T-cell (primary cell): ENCODE measurements around the gene FASN. TPM values are rescaled to one million over a fixed set of nuclear protein-coding genes. Genes with fewer than 3 reads are reported as not detected.

ENCODE experiments used
- ATAC-seq, 4 experiments: fragments of 200-7000 bp in 3 of 4; fragments of 150-1000 bp in 1 of 4; cut with Tn5 transposase; replicated peaks in 1 of 4; 1 replicate in 3 of 4; 2 replicates in 1 of 4; pipeline ENCODE4 v1.10.0; 2021; ENCODE audit warnings: moderate library complexity in 3 of 4, mild to moderate bottlenecking in 2 of 4, moderate number of reproducible peaks in 1 of 4
- CTCF ChIA-PET, 2 donors: fragments of 300-600 bp; sonication (Branson Sonifier 250); formaldehyde crosslinking; loops; one replicate each; lab custom pipeline; 2022; ENCODE audit warnings: antibody characterized with exemption in 2 of 2; lab: Charles Lee
- POLR2A ChIA-PET, 2 donors: fragments of 300-600 bp; sonication (Branson Sonifier 250); formaldehyde crosslinking; loops; one replicate each; lab custom pipeline; 2022; ENCODE audit warnings: antibody characterized with exemption in 2 of 2; lab: Charles Lee
- DNase-seq, 35 experiments: peaks; one replicate each; pipeline versions ENCODE4 v3.0.0 to v3.0.0-alpha.2; 2013 to 2023
- H3K27ac ChIP-seq: one replicate; pipeline ENCODE4 v1.5.1; 2013; ENCODE audit warnings: low read length
- H3K27me3 ChIP-seq, 2 experiments: replicated peaks in 1 of 2; 1 replicate in 1 of 2; 2 replicates in 1 of 2; pipeline versions ENCODE4 v1.6.1 to v1.7.0; 2013; ENCODE audit warnings: low read length in 1 of 2, mixed read lengths in 1 of 2; ENCODE audit not compliant: control insufficient read depth in 2 of 2, insufficient read depth in 2 of 2; ENCODE audit errors: extremely low read depth in 1 of 2
- H3K36me3 ChIP-seq, 2 donors: 1 replicate in 1 of 2; 2 replicates in 1 of 2; pipeline versions ENCODE4 v1.6.1 to v1.7.0; 2013; ENCODE audit warnings: low read length in 1 of 2; ENCODE audit not compliant: control insufficient read depth in 2 of 2, insufficient read depth in 1 of 2; ENCODE audit errors: extremely low read depth in 1 of 2
- H3K4me1 ChIP-seq, 2 experiments: 1 replicate in 1 of 2; 2 replicates in 1 of 2; pipeline versions ENCODE4 v1.6.1 to v1.7.0; 2013; ENCODE audit warnings: low read length in 2 of 2, mixed read lengths in 1 of 2; ENCODE audit not compliant: insufficient read depth in 2 of 2, control insufficient read depth in 1 of 2; ENCODE audit errors: extremely low read depth in 1 of 2
- H3K4me3 ChIP-seq, 2 donors: 1 replicate in 1 of 2; 2 replicates in 1 of 2; pipeline versions ENCODE4 v1.5.1 to v1.7.0; 2013; ENCODE audit warnings: mild to moderate bottlenecking in 2 of 2, low read length in 1 of 2, moderate library complexity in 1 of 2; ENCODE audit not compliant: control insufficient read depth in 1 of 2; ENCODE audit errors: extremely low read depth in 1 of 2
- H3K9me3 ChIP-seq: 2 replicates; pipeline ENCODE4 v1.7.0; 2013
- H3K27ac Mint-ChIP-seq, 2 donors: one replicate each; pipeline ENCODE4 v1.8.0; 2020 to 2021; ENCODE audit warnings: mild to moderate bottlenecking in 2 of 2, mixed read lengths in 2 of 2
- H3K27me3 Mint-ChIP-seq, 2 donors: one replicate each; pipeline ENCODE4 v1.8.0; 2021 to 2022; ENCODE audit warnings: mixed read lengths in 2 of 2
- H3K36me3 Mint-ChIP-seq: one replicate; pipeline ENCODE4 v1.8.0; 2021; ENCODE audit warnings: mixed read lengths
- H3K4me1 Mint-ChIP-seq, 3 donors: one replicate each; pipeline ENCODE4 v1.8.0; 2020 to 2022; ENCODE audit warnings: mixed read lengths in 3 of 3, mild to moderate bottlenecking in 1 of 3
- H3K4me3 Mint-ChIP-seq, 3 donors: one replicate each; pipeline ENCODE4 v1.8.0; 2020 to 2022; ENCODE audit warnings: mild to moderate bottlenecking in 3 of 3, mixed read lengths in 3 of 3, moderate library complexity in 3 of 3
- H3K9me3 Mint-ChIP-seq, 3 donors: one replicate each; pipeline ENCODE4 v1.8.0; 2020 to 2022; ENCODE audit warnings: mixed read lengths in 3 of 3
- WGBS: methylation state at CpG from one replicate; pipeline ENCODE4 v1.1.5; 2013; ENCODE audit warnings: missing lambda C conversion rate; ENCODE audit not compliant: insufficient coverage; 5-methylcytosine and 5-hydroxymethylcytosine counted together
- total RNA-seq, 35 experiments: library from RNA in 6 of 35; stranded (reverse) in 6 of 35; fragments of 120-200 nt in 1 of 35; gene quantifications; one replicate each; pipeline versions ENCODE4 v1.2.1 to v1.2.4 and lab custom pipeline; 2013 to 2026

The FASN gene
- total RNA-seq, 5 donors from 2014 or later (not counting 1 experiment from before 2014, with no cell fraction given) = 48.2 to 144 (median 52.5) TPM

DNA sequence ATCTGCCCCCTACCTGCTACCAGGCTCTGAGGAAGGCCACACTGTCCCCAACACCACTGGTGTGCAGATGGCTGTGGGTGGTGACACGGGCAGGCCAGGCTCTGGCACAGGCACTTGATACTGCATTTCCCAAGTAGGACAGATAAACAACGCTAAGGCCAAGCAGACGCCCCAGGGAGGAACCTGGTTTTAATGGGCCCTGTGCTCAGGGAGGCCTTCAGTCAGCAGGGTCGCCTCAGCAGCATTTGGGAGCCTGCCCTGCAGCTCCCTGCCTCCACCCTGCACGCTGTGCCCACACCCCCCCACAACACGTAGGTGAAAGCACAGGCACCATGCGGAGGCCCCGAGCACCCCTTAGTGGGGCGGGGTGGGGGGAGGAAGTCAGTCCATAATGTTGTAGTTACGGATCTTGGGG lies 3.3 kb upstream of the FASN start:
- POLR2A ChIA-PET = no interaction called here
- H3K27ac Mint-ChIP-seq = no peak overlapping the region
- Histone ChIP-seq H3K9me3 (no peaks in the 10 kb centered on the region), H3K4me1 (peaks cover 18 to 37% of the 10 kb centered on the region in 2 experiments), H3K27ac (no peak overlapping the region), H3K36me3 (peaks cover 0 to 11% of the 10 kb centered on the region in 2 donors), H3K27me3 (no peaks in the 10 kb centered on the region), H3K4me3 (no peak overlapping the region)
- CTCF ChIA-PET = interaction anchor here in 1 of 2 donors (0.5 to 0.6 kb wide), 2 partner anchors 23 to 394 kb away, joined by 4 read pairs; no protein-coding TSS in a partner anchor
- H3K4me3 Mint-ChIP-seq = no peak overlapping the region
- H3K36me3 Mint-ChIP-seq = no peaks in the 10 kb centered on the region
- WGBS = 93% methylated on average over 2 of the region's 10 CpGs
- H3K4me1 Mint-ChIP-seq = peaks cover 18 to 23% (median 20%) of the 10 kb centered on the region in 3 donors
- H3K9me3 Mint-ChIP-seq = no peaks in the 10 kb centered on the region
- DNase-seq (no peak), ATAC-seq (no peak)
- H3K27me3 Mint-ChIP-seq = no peaks in the 10 kb centered on the region

DNA sequence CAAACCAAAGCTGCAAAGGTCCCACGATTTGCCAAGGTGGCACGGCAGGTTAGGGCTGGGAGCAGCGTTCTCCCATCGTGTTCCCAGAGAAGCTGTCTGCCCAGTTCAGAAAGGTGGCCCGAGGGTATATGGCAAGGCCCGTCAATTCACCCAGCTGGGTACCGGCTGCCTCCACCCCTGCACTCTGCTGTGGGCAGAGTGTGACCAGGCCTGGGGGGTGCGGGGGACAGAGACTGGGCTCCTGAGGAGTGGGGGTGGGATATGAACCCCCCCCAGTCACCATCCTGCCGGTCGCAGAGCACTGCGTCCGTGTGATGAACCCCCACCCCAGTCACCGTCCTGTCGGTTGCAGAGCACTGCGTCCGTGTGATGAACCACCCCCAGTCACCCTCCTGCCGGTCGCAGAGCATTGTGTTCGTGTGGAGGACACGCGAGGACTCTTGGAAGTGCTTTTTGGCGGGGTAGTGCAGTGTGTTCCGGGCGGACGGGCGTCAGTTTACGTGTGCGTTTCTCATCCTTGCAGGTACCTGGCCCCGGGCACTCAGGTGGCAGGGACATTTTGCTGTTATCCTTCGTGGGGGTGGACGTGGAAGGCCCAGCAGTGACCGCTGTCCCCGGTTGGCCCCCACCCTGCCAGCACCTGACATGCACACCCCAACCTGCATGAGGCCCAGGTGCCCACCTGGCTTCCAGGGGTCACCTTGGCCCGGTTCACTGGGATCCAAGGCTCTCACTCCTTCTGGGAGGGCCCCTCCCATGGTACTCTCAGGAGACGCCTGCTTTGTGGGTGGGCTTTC lies 2.7 kb upstream of the FASN start:
- no peaks in the 10 kb centered on the region for H3K27me3 Mint-ChIP-seq
- no peaks in the 10 kb centered on the region for H3K9me3 ChIP-seq
- no peak overlapping the region for H3K27ac ChIP-seq
- ATAC-seq = no peak
- ChIA-PET POLR2A (interaction anchor here in 1 of 2 donors (0.8 kb wide), 1 partner anchor 21 kb away, joined by 3 read pairs; no protein-coding TSS in a partner anchor), CTCF (no interaction called here)
- peaks cover 13 to 36% of the 10 kb centered on the region in 2 experiments for H3K4me1 ChIP-seq
- WGBS = 94% methylated on average over 30 of the region's 35 CpGs
- peaks cover 14 to 22% (median 17%) of the 10 kb centered on the region in 3 donors for H3K4me1 Mint-ChIP-seq
- H3K9me3 Mint-ChIP-seq = no peaks in the 10 kb centered on the region
- no peak overlapping the region for H3K27ac Mint-ChIP-seq
- H3K4me3 ChIP-seq = no peak overlapping the region
- no peak for DNase-seq
- no peaks in the 10 kb centered on the region for H3K27me3 ChIP-seq
- H3K36me3 ChIP-seq = peaks cover 4 to 16% of the 10 kb centered on the region in 2 donors
- H3K4me3 Mint-ChIP-seq = peak overlapping the region; percentile 69 to 79 (median 71)
- H3K36me3 Mint-ChIP-seq = no peaks in the 10 kb centered on the region

DNA sequence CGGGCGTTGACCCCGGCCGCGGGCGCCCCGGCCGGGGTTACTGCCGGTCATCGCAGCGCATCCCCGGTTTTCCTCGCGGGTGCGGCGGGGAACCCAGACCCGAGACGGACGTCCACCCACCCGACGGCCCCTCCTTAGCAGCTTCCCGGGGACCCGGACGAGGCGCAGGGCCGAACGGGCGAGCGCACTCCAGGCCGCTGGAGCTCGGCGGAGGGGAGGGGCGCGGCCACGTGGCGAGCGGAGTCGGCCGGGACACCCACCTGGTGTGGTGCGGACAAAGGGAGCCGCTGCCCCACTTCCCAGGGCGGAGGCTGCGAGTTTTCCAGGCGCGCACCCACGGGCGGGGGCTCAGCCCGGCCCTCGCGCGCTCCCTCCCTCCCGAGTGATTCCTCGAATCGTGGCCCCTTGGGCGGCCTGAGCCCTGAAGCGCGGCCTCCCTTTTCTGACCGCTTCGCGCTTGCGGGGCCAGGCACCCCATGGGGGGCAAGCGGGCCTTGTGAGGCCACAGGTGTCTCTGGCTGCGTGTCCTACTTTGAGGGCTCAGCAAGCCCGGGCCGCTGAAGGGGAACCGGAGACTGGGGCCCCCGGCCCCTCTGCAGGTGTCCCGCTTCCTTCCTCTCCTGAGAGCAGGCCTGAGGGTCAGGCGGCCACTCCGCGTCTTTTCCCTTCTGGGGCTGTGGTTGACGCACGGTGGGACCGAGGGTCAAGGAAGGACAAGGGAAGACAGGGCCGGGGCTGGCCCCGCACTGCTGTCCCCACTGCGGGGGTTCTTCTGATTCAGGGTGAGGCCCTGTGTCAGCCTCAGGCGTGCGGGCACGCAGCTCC lies 1.1 kb upstream of the FASN start:
- DNase-seq = peak in 2 of 35 experiments; percentile 36 to 38

DNA sequence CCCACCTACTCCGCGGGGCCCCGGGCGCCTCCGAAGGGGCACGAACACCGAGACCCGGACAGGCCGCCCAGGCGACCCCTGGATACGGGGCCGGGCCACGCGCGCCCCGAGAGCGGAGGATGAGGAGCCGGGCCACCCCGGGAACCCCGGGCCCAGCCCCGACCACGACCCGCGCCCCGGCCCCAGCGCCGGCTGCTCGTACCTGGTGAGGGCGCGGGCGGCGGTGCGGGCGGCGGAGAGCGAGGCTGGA lies 192 bp downstream of the FASN start:
- Histone ChIP-seq H3K36me3 (peaks cover 22 to 27% of the 10 kb centered on the region in 2 donors), H3K4me3 (peak overlapping the region; percentile 45 to 57), H3K27me3 (no peaks in the 10 kb centered on the region), H3K4me1 (peaks cover 10 to 28% of the 10 kb centered on the region in 2 experiments), H3K27ac (no peak overlapping the region), H3K9me3 (no peaks in the 10 kb centered on the region)
- CTCF ChIA-PET = interaction anchor here in 1 of 2 donors (0.7 to 1.0 kb wide), 2 partner anchors 70 to 71 kb away, joined by 3 to 4 read pairs; no protein-coding TSS in a partner anchor
- H3K36me3 Mint-ChIP-seq = peaks cover 4% of the 10 kb centered on the region
- no peak overlapping the region for H3K27ac Mint-ChIP-seq
- peak in 1 of 4 experiments; percentile 2 for ATAC-seq
- DNase-seq = peak in 2 of 35 experiments; percentile 22 to 26
- no peaks in the 10 kb centered on the region for H3K27me3 Mint-ChIP-seq
- POLR2A ChIA-PET = no interaction called here
- H3K4me1 Mint-ChIP-seq = peaks cover 4 to 13% (median 10%) of the 10 kb centered on the region in 3 donors
- WGBS = under 1% methylated on average over 36 of the region's 36 CpGs
- H3K4me3 Mint-ChIP-seq = peak overlapping the region; percentile 50 to 59 (median 55)
- H3K9me3 Mint-ChIP-seq = no peaks in the 10 kb centered on the region

More for the DNA sequence above, 1.1 kb upstream of the FASN start:
- H3K4me1 Mint-ChIP-seq = peaks cover 6 to 13% (median 10%) of the 10 kb centered on the region in 3 donors
- ATAC-seq = peak in 2 of 4 experiments; percentile 2 to 3
- peak overlapping the region; percentile 69 to 79 (median 71) for H3K4me3 Mint-ChIP-seq
- no peaks in the 10 kb centered on the region for H3K36me3 Mint-ChIP-seq
- peak overlapping the region; percentile 36 to 79 for H3K27ac Mint-ChIP-seq
- peak overlapping the region; percentile 81 for H3K27ac ChIP-seq
- CTCF ChIA-PET = interaction anchor here in 1 of 2 donors (0.7 to 1.3 kb wide), 2 partner anchors 27 to 62 kb away, joined by 3 to 4 read pairs; partner anchors contain the start of gene DCXR
- no peaks in the 10 kb centered on the region for H3K27me3 ChIP-seq
- peaks cover 10 to 28% of the 10 kb centered on the region in 2 experiments for H3K4me1 ChIP-seq
- H3K4me3 ChIP-seq = peak overlapping the region; percentile 47 to 51
- no peaks in the 10 kb centered on the region for H3K27me3 Mint-ChIP-seq
- peaks cover 15 to 17% of the 10 kb centered on the region in 2 donors for H3K36me3 ChIP-seq
- POLR2A ChIA-PET = no interaction called here
- H3K9me3 Mint-ChIP-seq = no peaks in the 10 kb centered on the region
- no peaks in the 10 kb centered on the region for H3K9me3 ChIP-seq
- 9% methylated on average over 75 of the region's 80 CpGs for WGBS

DNA sequence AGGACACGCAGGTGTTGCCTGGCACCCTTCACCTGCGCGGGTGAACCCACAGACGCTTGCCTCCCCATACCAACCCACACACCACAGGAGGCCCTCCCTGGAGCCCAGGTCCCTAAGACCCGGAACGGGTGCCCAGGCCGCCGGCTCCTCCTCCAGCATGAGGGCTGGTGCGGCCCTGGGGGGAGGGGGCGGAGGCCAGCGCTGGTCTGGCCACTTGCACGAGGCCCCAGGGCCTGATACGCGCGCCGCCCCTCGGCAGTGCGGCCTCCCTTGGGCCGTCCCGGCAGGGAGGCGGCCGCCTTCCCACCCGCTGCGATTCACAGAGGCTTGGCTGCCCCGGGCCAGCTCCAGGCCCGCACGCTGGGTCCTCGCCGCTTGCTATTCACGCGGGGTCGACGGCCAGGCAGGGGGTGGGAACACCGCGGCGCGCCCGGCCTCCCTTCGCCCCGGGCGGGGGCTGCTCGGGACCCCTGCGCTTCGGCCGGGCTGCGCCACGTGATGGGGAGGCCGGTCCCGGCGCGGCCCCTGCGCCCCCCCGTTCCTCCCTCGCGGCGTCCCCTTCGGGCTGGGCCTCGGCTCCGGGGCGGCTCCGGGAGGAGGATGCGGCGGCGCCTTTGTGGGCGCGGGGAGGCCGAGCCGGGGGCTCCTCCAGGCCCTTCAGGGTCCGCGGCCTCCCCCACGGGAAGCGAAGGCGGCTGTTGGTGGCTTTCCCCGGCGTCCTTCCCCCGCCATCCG lies 685 bp downstream of the FASN start:
- Histone ChIP-seq H3K27me3 (no peaks in the 10 kb centered on the region), H3K9me3 (no peaks in the 10 kb centered on the region), H3K36me3 (peaks cover 22 to 31% of the 10 kb centered on the region in 2 donors), H3K27ac (peak overlapping the region; percentile 7), H3K4me3 (peak overlapping the region; percentile 45 to 57), H3K4me1 (peaks cover 10 to 28% of the 10 kb centered on the region in 2 experiments)
- Mint-ChIP-seq H3K4me1 (peaks cover 4 to 13% (median 10%) of the 10 kb centered on the region in 3 donors), H3K36me3 (peaks cover 4% of the 10 kb centered on the region), H3K27me3 (no peaks in the 10 kb centered on the region), H3K4me3 (peak overlapping the region; percentile 58 to 67 (median 64)), H3K27ac (no peak overlapping the region), H3K9me3 (no peaks in the 10 kb centered on the region)
- ChIA-PET POLR2A (no interaction called here), CTCF (interaction anchor here in 1 of 2 donors (0.7 to 1.0 kb wide), 2 partner anchors 69 to 71 kb away, joined by 3 to 4 read pairs; no protein-coding TSS in a partner anchor)
- DNase-seq (peak in 5 of 35 experiments; percentile 15 to 40 (median 25)), ATAC-seq (peak in 2 of 4 experiments; percentile 3 to 4)
- WGBS = under 1% methylated on average over 70 of the region's 77 CpGs
